Measurements from ENCODE around the gene FYB1. TPM values are rescaled to one million over a fixed set of nuclear protein-coding genes. Genes with fewer than 3 reads are reported as not detected.
A peak's percentile ranks its signal among the peaks of the same experiment; 100 is the strongest.

Gene FYB1
- total and polyA plus RNA-seq, 2 donors (not counting 1 experiment from before 2014, with no cell fraction given), result not detected

- no peaks in the 10 kb centered on the region for H3K9me3 ChIP-seq (ENCODE audit: control insufficient read depth, insufficient read depth, low read depth, low read length)
- no peak overlapping the region for H3K27ac ChIP-seq (ENCODE audit: insufficient read depth, low read length)
- no peaks in the 10 kb centered on the region for H3K79me2 ChIP-seq (ENCODE audit: control insufficient read depth, insufficient read depth, low read length)
- TF ChIP-seq, protein P1, sequence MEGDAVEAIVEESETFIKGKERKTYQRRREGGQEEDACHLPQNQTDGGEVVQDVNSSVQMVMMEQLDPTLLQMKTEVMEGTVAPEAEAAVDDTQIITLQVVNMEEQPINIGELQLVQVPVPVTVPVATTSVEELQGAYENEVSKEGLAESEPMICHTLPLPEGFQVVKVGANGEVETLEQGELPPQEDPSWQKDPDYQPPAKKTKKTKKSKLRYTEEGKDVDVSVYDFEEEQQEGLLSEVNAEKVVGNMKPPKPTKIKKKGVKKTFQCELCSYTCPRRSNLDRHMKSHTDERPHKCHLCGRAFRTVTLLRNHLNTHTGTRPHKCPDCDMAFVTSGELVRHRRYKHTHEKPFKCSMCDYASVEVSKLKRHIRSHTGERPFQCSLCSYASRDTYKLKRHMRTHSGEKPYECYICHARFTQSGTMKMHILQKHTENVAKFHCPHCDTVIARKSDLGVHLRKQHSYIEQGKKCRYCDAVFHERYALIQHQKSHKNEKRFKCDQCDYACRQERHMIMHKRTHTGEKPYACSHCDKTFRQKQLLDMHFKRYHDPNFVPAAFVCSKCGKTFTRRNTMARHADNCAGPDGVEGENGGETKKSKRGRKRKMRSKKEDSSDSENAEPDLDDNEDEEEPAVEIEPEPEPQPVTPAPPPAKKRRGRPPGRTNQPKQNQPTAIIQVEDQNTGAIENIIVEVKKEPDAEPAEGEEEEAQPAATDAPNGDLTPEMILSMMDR (conservative IDR thresholded peaks at IDR 0.05 in 1 of 2, IDR thresholded peaks at IDR 0.05 in 1 of 2; ENCODE audit: low read depth in 1 of 2, low read length in 2 of 2), result no peak
- TF ChIP-seq EZH2 (IDR thresholded peaks at IDR 0.05; ENCODE audit: low read length, missing control alignments), result no peak
- H2AFZ ChIP-seq (ENCODE audit: low read length), result no peak overlapping the region
- H3K36me3 ChIP-seq (ENCODE audit: control insufficient read depth, insufficient read depth, low read length), result no peaks in the 10 kb centered on the region
- no peak overlapping the region for H3K9ac ChIP-seq (ENCODE audit: insufficient read depth, low read length)
- H3K4me1 ChIP-seq (ENCODE audit: control insufficient read depth, extremely low read depth, insufficient read depth, low read length), result peaks cover 5% of the 10 kb centered on the region
- H4K20me1 ChIP-seq (ENCODE audit: control insufficient read depth, extremely low read depth, insufficient read depth, low read length), result no peaks in the 10 kb centered on the region
- H3K4me2 ChIP-seq (ENCODE audit: extremely low read depth, insufficient read depth, low read length), result no peak overlapping the region
- peak; percentile 85 to 87 for DNase-seq (ENCODE audit: low read depth in 2 of 2)
- no peaks in the 10 kb centered on the region for H3K27me3 ChIP-seq (ENCODE audit: control insufficient read depth, insufficient read depth, low read length)
- no peak overlapping the region for H3K4me3 ChIP-seq (replicated peaks in 1 of 4; ENCODE audit: control extremely low read depth in 1 of 4, insufficient read depth in 1 of 4, low read depth in 3 of 4, low read length in 4 of 4)
These were observed 80.5 kb downstream of the FYB1 start for GRCh38 chr5:39138892-39139291.

GRCh38 chr5:39137819-39138451, 81.4 kb downstream of the FYB1 start:
- no peak overlapping the region for H2AFZ ChIP-seq (ENCODE audit: low read length)
- no peaks in the 10 kb centered on the region for H4K20me1 ChIP-seq (ENCODE audit: control insufficient read depth, extremely low read depth, insufficient read depth, low read length)
- no peaks in the 10 kb centered on the region for H3K9me3 ChIP-seq (ENCODE audit: control insufficient read depth, insufficient read depth, low read depth, low read length)
- H3K9ac ChIP-seq (ENCODE audit: insufficient read depth, low read length), result no peak overlapping the region
- no peaks in the 10 kb centered on the region for H3K27me3 ChIP-seq (ENCODE audit: control insufficient read depth, insufficient read depth, low read length)
- no peak overlapping the region for H3K4me3 ChIP-seq (replicated peaks in 1 of 4; ENCODE audit: control extremely low read depth in 1 of 4, insufficient read depth in 1 of 4, low read depth in 3 of 4, low read length in 4 of 4)
- no peaks in the 10 kb centered on the region for H3K36me3 ChIP-seq (ENCODE audit: control insufficient read depth, insufficient read depth, low read length)
- H3K4me1 ChIP-seq (ENCODE audit: control insufficient read depth, extremely low read depth, insufficient read depth, low read length), result peaks cover 5% of the 10 kb centered on the region
- TF ChIP-seq EZH2 (IDR thresholded peaks at IDR 0.05; ENCODE audit: low read length, missing control alignments), result no peak
- TF ChIP-seq, protein P1 (conservative IDR thresholded peaks at IDR 0.05 in 1 of 2, IDR thresholded peaks at IDR 0.05 in 1 of 2; ENCODE audit: low read depth in 1 of 2, low read length in 2 of 2), result peak in 1 of 2 donors; percentile 9
- no peak overlapping the region for H3K4me2 ChIP-seq (ENCODE audit: extremely low read depth, insufficient read depth, low read length)
- no peaks in the 10 kb centered on the region for H3K79me2 ChIP-seq (ENCODE audit: control insufficient read depth, insufficient read depth, low read length)
- DNase-seq (ENCODE audit: low read depth in 2 of 2), result no peak
- no peak overlapping the region for H3K27ac ChIP-seq (ENCODE audit: insufficient read depth, low read length)

DNA sequence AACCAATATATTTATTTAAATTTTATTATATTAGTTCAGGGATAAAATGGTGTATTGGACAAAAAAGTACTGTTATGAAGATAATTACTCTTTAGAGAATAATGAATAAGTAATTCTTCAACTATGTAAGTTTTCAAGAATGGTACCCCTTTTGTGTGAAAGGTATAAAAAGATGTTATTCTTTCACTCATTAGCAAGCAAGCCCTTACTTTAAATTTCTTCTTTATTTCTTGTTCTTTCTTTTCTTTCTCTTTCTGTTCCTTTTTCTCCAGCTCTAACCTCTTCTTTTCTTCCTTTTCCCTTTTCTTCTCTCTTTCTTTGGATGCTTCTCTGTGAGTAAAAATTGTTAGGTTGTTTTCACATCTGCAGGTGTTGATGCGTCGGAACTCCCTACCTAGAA, 82.0 kb downstream of the FYB1 start:
- TF ChIP-seq, protein P1 (conservative IDR thresholded peaks at IDR 0.05 in 1 of 2, IDR thresholded peaks at IDR 0.05 in 1 of 2; ENCODE audit: low read depth in 1 of 2, low read length in 2 of 2), result no peak
- no peak for TF ChIP-seq EZH2 (IDR thresholded peaks at IDR 0.05; ENCODE audit: low read length, missing control alignments)
- H3K9me3 ChIP-seq (ENCODE audit: control insufficient read depth, insufficient read depth, low read depth, low read length), result no peaks in the 10 kb centered on the region
- H3K4me3 ChIP-seq (replicated peaks in 1 of 4; ENCODE audit: control extremely low read depth in 1 of 4, insufficient read depth in 1 of 4, low read depth in 3 of 4, low read length in 4 of 4), result no peak overlapping the region
- no peak overlapping the region for H3K27ac ChIP-seq (ENCODE audit: insufficient read depth, low read length)
- no peaks in the 10 kb centered on the region for H3K79me2 ChIP-seq (ENCODE audit: control insufficient read depth, insufficient read depth, low read length)
- no peaks in the 10 kb centered on the region for H4K20me1 ChIP-seq (ENCODE audit: control insufficient read depth, extremely low read depth, insufficient read depth, low read length)
- H3K27me3 ChIP-seq (ENCODE audit: control insufficient read depth, insufficient read depth, low read length), result no peaks in the 10 kb centered on the region
- peaks cover 5% of the 10 kb centered on the region for H3K4me1 ChIP-seq (ENCODE audit: control insufficient read depth, extremely low read depth, insufficient read depth, low read length)
- no peak overlapping the region for H2AFZ ChIP-seq (ENCODE audit: low read length)
- no peaks in the 10 kb centered on the region for H3K36me3 ChIP-seq (ENCODE audit: control insufficient read depth, insufficient read depth, low read length)
- H3K9ac ChIP-seq (ENCODE audit: insufficient read depth, low read length), result no peak overlapping the region
- H3K4me2 ChIP-seq (ENCODE audit: extremely low read depth, insufficient read depth, low read length), result no peak overlapping the region
- DNase-seq (ENCODE audit: low read depth in 2 of 2), result no peak

Data from fibroblast of lung (primary cell).